Astrocyte of the cerebellum (primary cell): Measurements from ENCODE around the gene ZMYM5.

Experiments
- DNase-seq: peaks from one replicate; pipeline ENCODE4 v3.0.0-alpha.2; 2011; ENCODE audit warnings: low read depth
- H3K4me3 ChIP-seq: 2 replicates; pipeline ENCODE4 v1.5.1; 2011; ENCODE audit warnings: mild to moderate bottlenecking, low read depth, low read length, moderate library complexity
- in situ Hi-C: cut with HindIII; loops from 2 replicates; pipeline ENCODE4 v1.10.0; 2017; ENCODE audit warnings: low sequenced_read_pairs
- TF ChIP-seq, protein P1 (sequence below): IDR thresholded peaks from 2 replicates; pipeline ENCODE4 v1.5.1; 2012; ENCODE audit warnings: low read length, low read depth, moderate library complexity, mild to moderate bottlenecking; ENCODE audit errors: missing control alignments

Gene ZMYM5

DNA sequence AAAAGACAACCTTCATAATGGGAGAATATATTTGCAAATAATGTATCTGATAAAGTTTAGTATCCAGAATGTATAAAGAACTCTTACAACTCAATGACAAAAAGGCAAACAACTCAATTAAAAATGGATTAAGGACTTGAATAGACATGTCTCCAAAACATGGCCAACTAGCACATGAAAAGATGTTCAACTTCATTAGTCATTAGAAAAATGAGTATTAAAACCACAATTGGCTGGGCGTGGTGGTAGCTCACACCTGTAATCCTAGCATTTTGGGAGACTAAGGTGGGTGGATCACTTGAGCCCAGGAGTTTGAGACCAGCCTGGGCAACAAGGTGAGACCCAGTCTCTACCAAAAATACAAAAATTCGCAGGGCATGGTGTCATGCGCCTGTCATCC is 18.8 kb upstream of the ZMYM5 start:
- in situ Hi-C loops, result no loop called here
- H3K4me3 ChIP-seq, result no peak overlapping the region
- TF ChIP-seq, protein P1, sequence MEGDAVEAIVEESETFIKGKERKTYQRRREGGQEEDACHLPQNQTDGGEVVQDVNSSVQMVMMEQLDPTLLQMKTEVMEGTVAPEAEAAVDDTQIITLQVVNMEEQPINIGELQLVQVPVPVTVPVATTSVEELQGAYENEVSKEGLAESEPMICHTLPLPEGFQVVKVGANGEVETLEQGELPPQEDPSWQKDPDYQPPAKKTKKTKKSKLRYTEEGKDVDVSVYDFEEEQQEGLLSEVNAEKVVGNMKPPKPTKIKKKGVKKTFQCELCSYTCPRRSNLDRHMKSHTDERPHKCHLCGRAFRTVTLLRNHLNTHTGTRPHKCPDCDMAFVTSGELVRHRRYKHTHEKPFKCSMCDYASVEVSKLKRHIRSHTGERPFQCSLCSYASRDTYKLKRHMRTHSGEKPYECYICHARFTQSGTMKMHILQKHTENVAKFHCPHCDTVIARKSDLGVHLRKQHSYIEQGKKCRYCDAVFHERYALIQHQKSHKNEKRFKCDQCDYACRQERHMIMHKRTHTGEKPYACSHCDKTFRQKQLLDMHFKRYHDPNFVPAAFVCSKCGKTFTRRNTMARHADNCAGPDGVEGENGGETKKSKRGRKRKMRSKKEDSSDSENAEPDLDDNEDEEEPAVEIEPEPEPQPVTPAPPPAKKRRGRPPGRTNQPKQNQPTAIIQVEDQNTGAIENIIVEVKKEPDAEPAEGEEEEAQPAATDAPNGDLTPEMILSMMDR, result no peak
- no peak for DNase-seq

DNA sequence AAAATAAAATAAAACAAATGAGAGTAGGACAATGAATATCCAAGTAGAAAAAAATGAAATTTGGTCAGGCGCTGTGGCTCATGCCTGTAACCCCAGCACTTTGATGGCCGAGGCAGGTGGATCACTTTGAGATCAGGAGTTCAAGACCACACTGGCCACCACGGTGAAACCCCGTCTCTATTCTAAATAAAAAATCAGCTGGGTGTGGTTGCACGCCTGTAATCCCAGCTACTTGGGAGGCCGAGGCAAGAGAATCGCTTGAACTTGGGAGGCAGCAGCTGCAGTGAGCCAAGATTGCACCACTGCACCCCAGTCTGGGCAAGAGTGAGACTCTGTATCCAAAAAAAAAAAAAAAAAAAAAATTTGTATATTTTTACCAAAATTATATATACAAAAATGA is 18.2 kb upstream of the ZMYM5 start:
- H3K4me3 ChIP-seq, result no peak overlapping the region
- TF ChIP-seq, protein P1, result no peak
- DNase-seq, result no peak
- in situ Hi-C loops, result no loop called here

DNA sequence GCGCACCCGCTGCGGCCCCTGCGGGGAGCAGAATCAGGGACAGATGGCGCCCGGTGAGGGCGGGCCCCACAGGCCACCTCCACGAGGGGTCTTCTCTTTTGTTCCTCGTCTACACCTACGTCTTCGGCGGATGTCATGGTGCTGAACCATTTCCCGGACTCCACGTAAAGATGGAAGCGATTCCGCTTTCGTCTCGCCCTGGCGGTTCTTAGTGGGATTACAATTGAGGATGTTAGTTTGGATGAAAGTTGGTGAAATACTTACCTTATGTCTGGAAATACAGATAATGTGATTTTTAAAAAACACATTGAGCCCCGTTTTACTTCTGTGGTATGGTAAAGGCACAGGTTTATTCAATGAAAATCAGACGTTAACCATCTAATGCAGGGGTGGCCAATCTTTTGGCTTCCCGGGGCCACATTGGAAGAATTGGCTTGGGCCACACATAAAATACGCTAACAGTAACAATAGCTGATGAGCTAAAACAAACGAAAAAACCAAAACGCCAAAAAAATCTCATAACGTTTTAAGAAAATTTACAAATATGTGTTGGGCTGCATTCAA is 1.4 kb upstream of the ZMYM5 start:
- in situ Hi-C loops, result no loop called here
- TF ChIP-seq, protein P1, result peak; percentile 61
- no peak for DNase-seq
- peak overlapping the region; percentile 82 for H3K4me3 ChIP-seq

DNA sequence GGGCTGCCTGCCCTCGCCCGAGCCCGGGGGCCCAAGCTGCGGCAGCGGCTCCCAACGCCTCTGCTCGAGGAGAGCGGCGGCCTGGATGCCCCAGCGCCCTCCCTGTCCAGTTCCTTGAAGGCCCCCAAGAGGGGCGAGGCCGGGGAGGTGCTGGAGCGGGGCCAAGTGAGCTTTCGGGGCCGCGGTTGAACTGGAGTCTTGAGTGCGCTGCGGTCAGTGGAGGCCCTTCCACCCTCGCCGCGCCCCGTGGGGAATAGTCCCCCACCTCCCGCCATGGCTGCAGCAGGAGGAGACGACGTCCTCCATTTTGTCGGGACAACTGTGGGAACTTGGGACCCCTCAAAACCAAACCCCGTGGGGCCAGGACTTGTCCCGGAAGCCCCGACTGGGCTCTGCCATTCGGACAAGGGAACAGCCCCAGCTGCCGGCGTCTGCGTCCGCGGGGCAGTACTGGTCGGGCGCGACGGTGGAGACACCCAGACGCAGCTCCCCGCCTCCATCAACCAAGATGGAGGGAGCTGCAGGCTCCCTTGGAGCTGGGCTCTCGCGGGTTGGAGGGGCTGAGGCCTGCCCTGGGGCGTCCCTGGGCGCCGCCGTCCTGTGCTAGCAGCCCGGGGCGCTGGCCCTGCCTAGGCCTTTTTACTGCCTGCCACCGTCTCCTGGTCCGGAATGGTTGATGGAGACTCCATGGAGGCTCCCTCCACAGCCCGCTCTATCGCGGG is 736 bp upstream of the ZMYM5 start:
- TF ChIP-seq, protein P1, result no peak
- DNase-seq, result no peak
- peak overlapping the region; percentile 82 for H3K4me3 ChIP-seq
- in situ Hi-C loops, result no loop called here

DNA sequence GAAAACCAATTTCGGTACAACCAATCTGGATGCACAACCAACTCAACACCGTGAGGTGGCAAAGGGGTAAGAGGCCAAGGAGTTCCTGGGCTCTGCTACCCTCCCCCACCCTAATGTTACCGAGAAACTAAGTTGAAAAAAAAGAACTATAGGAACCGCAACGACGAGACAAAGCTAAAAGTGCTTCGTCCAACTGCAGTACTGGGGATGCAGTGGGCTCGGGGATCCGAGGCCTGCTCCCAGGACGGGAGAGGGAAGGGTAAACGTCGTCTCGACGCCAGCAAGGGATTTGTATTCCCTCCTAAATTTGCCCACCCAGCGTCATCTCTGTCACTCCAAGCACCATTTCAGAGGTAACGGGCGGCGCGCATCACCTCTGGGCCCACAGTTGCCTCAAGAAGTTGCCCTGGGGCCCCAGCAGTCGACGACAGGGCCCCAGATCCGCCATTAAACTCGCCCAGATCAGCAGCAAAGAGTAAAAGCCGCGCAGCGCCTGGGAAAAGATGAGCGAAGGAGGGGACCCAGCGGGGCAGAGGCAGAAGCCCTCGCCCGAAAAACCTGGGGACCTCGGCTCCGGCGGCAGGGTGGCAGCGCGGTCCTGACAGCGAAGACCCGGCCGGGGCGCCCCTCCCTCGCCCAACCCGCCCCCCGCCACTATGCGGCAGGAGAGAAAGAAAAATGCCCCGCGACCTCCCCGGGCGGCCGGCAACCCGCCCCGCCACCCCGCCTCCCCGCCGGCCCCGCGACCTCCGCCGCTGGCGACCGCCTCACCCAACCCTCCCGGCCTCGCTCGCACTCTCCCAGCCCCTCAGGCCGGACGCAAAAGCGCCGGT is 752 bp downstream of the ZMYM5 start:
- TF ChIP-seq, protein P1, result no peak
- DNase-seq, result no peak
- in situ Hi-C loops, result no loop called here
- H3K4me3 ChIP-seq, result peak overlapping the region; percentile 82

DNA sequence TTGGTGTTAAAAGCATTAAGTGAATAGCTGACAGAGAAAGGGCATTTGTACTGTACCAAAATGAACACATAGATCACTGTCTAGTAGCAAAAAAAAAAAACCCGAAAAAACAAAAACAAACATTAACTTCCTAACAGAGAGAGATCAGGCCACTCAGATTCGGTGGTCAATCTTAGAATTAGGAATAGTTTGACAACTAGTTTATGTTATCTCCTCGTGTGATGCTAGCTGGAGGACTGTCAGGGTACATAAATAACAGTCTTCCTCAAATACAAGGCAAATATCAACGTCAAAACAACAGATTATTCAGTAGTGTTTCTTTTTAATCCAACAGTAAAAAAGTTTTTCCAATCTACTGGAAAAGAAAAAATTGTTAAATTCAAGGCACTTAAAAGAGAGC is 1.7 kb downstream of the ZMYM5 start:
- TF ChIP-seq, protein P1, result no peak
- in situ Hi-C loops, result no loop called here

More for the DNA sequence above, 1.7 kb downstream of the ZMYM5 start:
- H3K4me3 ChIP-seq, result peak overlapping the region; percentile 82
- no peak for DNase-seq
